Measurements from ENCODE around the gene YWHAE. TPM values are rescaled to one million over a fixed set of nuclear protein-coding genes. Genes with fewer than 3 reads are reported as not detected.

Gene YWHAE
- total RNA-seq, 5 donors from 2014 or later (not counting 1 experiment from before 2014, with no cell fraction given): 119 to 129 (median 126) TPM

- H3K27me3 Mint-ChIP-seq: no peaks in the 10 kb centered on the region
- POLR2A ChIA-PET: no interaction called here
- ATAC-seq (replicated peaks in 1 of 4) (no peak), DNase-seq (no peak)
- peaks cover 0 to 3% of the 10 kb centered on the region in 2 experiments for H3K4me1 ChIP-seq (ENCODE audit: control insufficient read depth in 1 of 2, extremely low read depth in 1 of 2, insufficient read depth in 2 of 2, low read length in 2 of 2)
- H3K27me3 ChIP-seq (replicated peaks in 1 of 2; ENCODE audit: control insufficient read depth in 2 of 2, extremely low read depth in 1 of 2, insufficient read depth in 2 of 2, low read length in 1 of 2): no peaks in the 10 kb centered on the region
- no peaks in the 10 kb centered on the region for H3K9me3 ChIP-seq
- no peak overlapping the region for H3K4me3 Mint-ChIP-seq
- peaks cover 24 to 29% (median 25%) of the 10 kb centered on the region in 3 donors for H3K4me1 Mint-ChIP-seq
- no peak overlapping the region for H3K27ac ChIP-seq (ENCODE audit: low read length)
- CTCF ChIA-PET: no interaction called here
- H3K36me3 ChIP-seq (ENCODE audit: control insufficient read depth in 2 of 2, extremely low read depth in 1 of 2, insufficient read depth in 1 of 2, low read length in 1 of 2): peaks cover 0 to 42% of the 10 kb centered on the region in 2 donors
- no peak overlapping the region for H3K27ac Mint-ChIP-seq
- peaks cover 28% of the 10 kb centered on the region for H3K36me3 Mint-ChIP-seq
- 100% methylated on average over 5 of the region's 7 CpGs for WGBS (ENCODE audit: insufficient coverage)
- H3K9me3 Mint-ChIP-seq: no peaks in the 10 kb centered on the region
- no peak overlapping the region for H3K4me3 ChIP-seq (ENCODE audit: control insufficient read depth in 1 of 2, extremely low read depth in 1 of 2, low read length in 1 of 2)
These were observed 55.5 kb downstream of the YWHAE start for GRCh38 chr17:1344521-1344920.

- H3K36me3 ChIP-seq (ENCODE audit: control insufficient read depth in 2 of 2, extremely low read depth in 1 of 2, insufficient read depth in 1 of 2, low read length in 1 of 2): peaks cover 0 to 42% of the 10 kb centered on the region in 2 donors
- Mint-ChIP-seq H3K9me3 (no peaks in the 10 kb centered on the region), H3K27me3 (no peaks in the 10 kb centered on the region), H3K4me3 (no peak overlapping the region), H3K4me1 (peaks cover 24 to 26% (median 25%) of the 10 kb centered on the region in 3 donors), H3K36me3 (peaks cover 28% of the 10 kb centered on the region), H3K27ac (no peak overlapping the region)
- ChIA-PET POLR2A (no interaction called here), CTCF (no interaction called here)
- no peaks in the 10 kb centered on the region for H3K9me3 ChIP-seq
- H3K4me1 ChIP-seq (ENCODE audit: control insufficient read depth in 1 of 2, extremely low read depth in 1 of 2, insufficient read depth in 2 of 2, low read length in 2 of 2): peaks cover 0 to 3% of the 10 kb centered on the region in 2 experiments
- H3K27ac ChIP-seq (ENCODE audit: low read length): no peak overlapping the region
- H3K27me3 ChIP-seq (replicated peaks in 1 of 2; ENCODE audit: control insufficient read depth in 2 of 2, extremely low read depth in 1 of 2, insufficient read depth in 2 of 2, low read length in 1 of 2): no peaks in the 10 kb centered on the region
- no peak overlapping the region for H3K4me3 ChIP-seq (ENCODE audit: control insufficient read depth in 1 of 2, extremely low read depth in 1 of 2, low read length in 1 of 2)
- 88% methylated on average over 4 of the region's 5 CpGs for WGBS (ENCODE audit: insufficient coverage)
- ATAC-seq (replicated peaks in 1 of 4): no peak
- no peak for DNase-seq
These were observed 56.5 kb downstream of the YWHAE start for GRCh38 chr17:1343554-1343953.

- peak in 1 of 4 experiments; percentile 29 for ATAC-seq (replicated peaks in 1 of 4)
- H3K27me3 ChIP-seq (replicated peaks in 1 of 2; ENCODE audit: control insufficient read depth in 2 of 2, extremely low read depth in 1 of 2, insufficient read depth in 2 of 2, low read length in 1 of 2): no peaks in the 10 kb centered on the region
- CTCF ChIA-PET: interaction anchor here in 1 of 2 donors (0.8 to 1.0 kb wide), 2 partner anchors 8 to 21 kb away, joined by 3 to 5 read pairs; no protein-coding TSS in a partner anchor
- H3K4me3 ChIP-seq (ENCODE audit: control insufficient read depth in 1 of 2, extremely low read depth in 1 of 2, low read length in 1 of 2): no peak overlapping the region
- no peaks in the 10 kb centered on the region for H3K9me3 ChIP-seq
- peaks cover 0 to 20% of the 10 kb centered on the region in 2 donors for H3K36me3 ChIP-seq (ENCODE audit: control insufficient read depth in 2 of 2, extremely low read depth in 1 of 2, insufficient read depth in 1 of 2, low read length in 1 of 2)
- no peaks in the 10 kb centered on the region for H3K4me1 ChIP-seq (ENCODE audit: control insufficient read depth in 1 of 2, extremely low read depth in 1 of 2, insufficient read depth in 2 of 2, low read length in 2 of 2)
- 96% methylated on average over 11 of the region's 11 CpGs for WGBS (ENCODE audit: insufficient coverage)
- no peak for DNase-seq
- POLR2A ChIA-PET: interaction anchor here in 1 of 2 donors (0.6 kb wide), 1 partner anchor 244 kb away, joined by 3 read pairs; no protein-coding TSS in a partner anchor
- Mint-ChIP-seq H3K4me3 (no peak overlapping the region), H3K27ac (no peak overlapping the region), H3K9me3 (no peaks in the 10 kb centered on the region), H3K36me3 (peaks cover 19% of the 10 kb centered on the region), H3K4me1 (peaks cover 1 to 3% (median 1%) of the 10 kb centered on the region in 3 donors), H3K27me3 (no peaks in the 10 kb centered on the region)
- no peak overlapping the region for H3K27ac ChIP-seq (ENCODE audit: low read length)
These were observed 59.7 kb downstream of the YWHAE start for GRCh38 chr17:1340371-1340770.

- no peaks in the 10 kb centered on the region for H3K9me3 ChIP-seq
- H3K27me3 ChIP-seq (replicated peaks in 1 of 2; ENCODE audit: control insufficient read depth in 2 of 2, extremely low read depth in 1 of 2, insufficient read depth in 2 of 2, low read length in 1 of 2): peaks cover 0 to 19% of the 10 kb centered on the region in 2 experiments
- 75% methylated on average over 4 of the region's 8 CpGs for WGBS (ENCODE audit: insufficient coverage)
- H3K4me3 ChIP-seq (ENCODE audit: control insufficient read depth in 1 of 2, extremely low read depth in 1 of 2, low read length in 1 of 2): no peak overlapping the region
- no peaks in the 10 kb centered on the region for H3K36me3 Mint-ChIP-seq
- H3K27ac Mint-ChIP-seq: no peak overlapping the region
- no peaks in the 10 kb centered on the region for H3K36me3 ChIP-seq (ENCODE audit: control insufficient read depth in 2 of 2, extremely low read depth in 1 of 2, insufficient read depth in 1 of 2, low read length in 1 of 2)
- H3K27ac ChIP-seq (ENCODE audit: low read length): no peak overlapping the region
- H3K4me1 ChIP-seq (ENCODE audit: control insufficient read depth in 1 of 2, extremely low read depth in 1 of 2, insufficient read depth in 2 of 2, low read length in 2 of 2): peaks cover 6 to 13% of the 10 kb centered on the region in 2 experiments
- peak in 31 of 35 experiments; percentile 5 to 63 (median 27) for DNase-seq
- ChIA-PET POLR2A (no interaction called here), CTCF (interaction anchor here (0.9 to 2.0 kb wide), 3 partner anchors 54 to 78 kb away, joined by 3 to 5 read pairs (median 3); no protein-coding TSS in a partner anchor)
- H3K4me3 Mint-ChIP-seq: peak overlapping the region in 2 of 3 donors; percentile 25 to 52
- H3K27me3 Mint-ChIP-seq: peaks cover 0 to 2% of the 10 kb centered on the region in 2 donors
- peaks cover 12 to 14% (median 13%) of the 10 kb centered on the region in 3 donors for H3K4me1 Mint-ChIP-seq
- H3K9me3 Mint-ChIP-seq: no peaks in the 10 kb centered on the region
- peak; percentile 74 to 93 (median 84) for ATAC-seq (replicated peaks in 1 of 4)
These were observed 68.3 kb downstream of the YWHAE start for GRCh38 chr17:1331708-1332107.

- 79% methylated on average over 9 of the region's 12 CpGs for WGBS (ENCODE audit: insufficient coverage)
- H3K9me3 ChIP-seq: no peaks in the 10 kb centered on the region
These were observed 70.2 kb downstream of the YWHAE start for GRCh38 chr17:1329745-1330343.

GRCh38 chr17:1328437-1328836 is 71.6 kb downstream of the YWHAE start:
- DNase-seq (no peak), ATAC-seq (replicated peaks in 1 of 4) (no peak)
- 52% methylated on average over 3 of the region's 7 CpGs for WGBS (ENCODE audit: insufficient coverage)
- Histone ChIP-seq H3K4me1 (ENCODE audit: control insufficient read depth in 1 of 2, extremely low read depth in 1 of 2, insufficient read depth in 2 of 2, low read length in 2 of 2) (peaks cover 6 to 13% of the 10 kb centered on the region in 2 experiments), H3K4me3 (ENCODE audit: control insufficient read depth in 1 of 2, extremely low read depth in 1 of 2, low read length in 1 of 2) (no peak overlapping the region), H3K27ac (ENCODE audit: low read length) (no peak overlapping the region), H3K27me3 (replicated peaks in 1 of 2; ENCODE audit: control insufficient read depth in 2 of 2, extremely low read depth in 1 of 2, insufficient read depth in 2 of 2, low read length in 1 of 2) (peaks cover 0 to 27% of the 10 kb centered on the region in 2 experiments), H3K36me3 (ENCODE audit: control insufficient read depth in 2 of 2, extremely low read depth in 1 of 2, insufficient read depth in 1 of 2, low read length in 1 of 2) (no peaks in the 10 kb centered on the region), H3K9me3 (no peaks in the 10 kb centered on the region)
- Mint-ChIP-seq H3K36me3 (no peaks in the 10 kb centered on the region), H3K27ac (no peak overlapping the region), H3K27me3 (peaks cover 3 to 7% of the 10 kb centered on the region in 2 donors), H3K9me3 (no peaks in the 10 kb centered on the region), H3K4me1 (peaks cover 12 to 14% (median 13%) of the 10 kb centered on the region in 3 donors), H3K4me3 (no peak overlapping the region)
- ChIA-PET POLR2A (no interaction called here), CTCF (no interaction called here)

More at GRCh38 chr17:1329745-1330343, 70.2 kb downstream of the YWHAE start:
- Histone ChIP-seq H3K4me3 (ENCODE audit: control insufficient read depth in 1 of 2, extremely low read depth in 1 of 2, low read length in 1 of 2) (no peak overlapping the region), H3K27me3 (replicated peaks in 1 of 2; ENCODE audit: control insufficient read depth in 2 of 2, extremely low read depth in 1 of 2, insufficient read depth in 2 of 2, low read length in 1 of 2) (peaks cover 0 to 25% of the 10 kb centered on the region in 2 experiments), H3K27ac (ENCODE audit: low read length) (no peak overlapping the region), H3K36me3 (ENCODE audit: control insufficient read depth in 2 of 2, extremely low read depth in 1 of 2, insufficient read depth in 1 of 2, low read length in 1 of 2) (no peaks in the 10 kb centered on the region), H3K4me1 (ENCODE audit: control insufficient read depth in 1 of 2, extremely low read depth in 1 of 2, insufficient read depth in 2 of 2, low read length in 2 of 2) (peaks cover 6 to 13% of the 10 kb centered on the region in 2 experiments)
- Mint-ChIP-seq H3K9me3 (no peaks in the 10 kb centered on the region), H3K36me3 (no peaks in the 10 kb centered on the region), H3K27me3 (peaks cover 2 to 3% of the 10 kb centered on the region in 2 donors), H3K4me1 (peaks cover 12 to 14% (median 13%) of the 10 kb centered on the region in 3 donors), H3K4me3 (no peak overlapping the region), H3K27ac (no peak overlapping the region)
- CTCF ChIA-PET: no interaction called here
- POLR2A ChIA-PET: interaction anchor here in 1 of 2 donors (0.7 kb wide), 1 partner anchor 398 kb away, joined by 4 read pairs; no protein-coding TSS in a partner anchor
- no peak for ATAC-seq (replicated peaks in 1 of 4)
- DNase-seq: no peak
